OCI-LY3 (cell line): Measurements from ENCODE around the gene TCIRG1.

Source experiments
- CTCF ChIP-seq: fragments of 200-600, 300-600 bp; sonication (generic); IDR thresholded peaks from 2 replicates; pipeline ENCODE4 v1.5.1; 2014; ENCODE audit warnings: antibody characterized with exemption, low read length, low read depth
- EZH2phosphoT487 ChIP-seq: fragments of 200-600 bp; shearing (Covaris generic); IDR thresholded peaks from 2 replicates; pipeline ENCODE4 v1.6.1; 2018; ENCODE audit warnings: antibody characterized with exemption, mixed run types, low read depth

- TF ChIP-seq CTCF (no peak), EZH2phosphoT487 (no peak)
Observed at GRCh38 chr11:68077617-68078582, 39.1 kb downstream of the TCIRG1 start.
